AG09309 (cell line): ENCODE data around the gene PLCG2.

Experiments used
- DNase-seq: peaks from one replicate; pipeline ENCODE4 v3.0.0-alpha.2; 2010; ENCODE audit warnings: low read depth
- H3K4me3 ChIP-seq: 2 replicates; pipeline ENCODE4 v1.5.1; 2011; ENCODE audit warnings: mild to moderate bottlenecking, low read depth, low read length, moderate library complexity; ENCODE audit not compliant: control insufficient read depth
- TF ChIP-seq, protein P1 (sequence below): IDR thresholded peaks from 2 replicates; pipeline ENCODE4 v1.5.1; 2011; ENCODE audit warnings: mild to moderate bottlenecking, low read depth, low read length, inconsistent platforms; ENCODE audit not compliant: insufficient read depth, control insufficient read depth; ENCODE audit errors: missing control alignments

PLCG2 gene

DNA sequence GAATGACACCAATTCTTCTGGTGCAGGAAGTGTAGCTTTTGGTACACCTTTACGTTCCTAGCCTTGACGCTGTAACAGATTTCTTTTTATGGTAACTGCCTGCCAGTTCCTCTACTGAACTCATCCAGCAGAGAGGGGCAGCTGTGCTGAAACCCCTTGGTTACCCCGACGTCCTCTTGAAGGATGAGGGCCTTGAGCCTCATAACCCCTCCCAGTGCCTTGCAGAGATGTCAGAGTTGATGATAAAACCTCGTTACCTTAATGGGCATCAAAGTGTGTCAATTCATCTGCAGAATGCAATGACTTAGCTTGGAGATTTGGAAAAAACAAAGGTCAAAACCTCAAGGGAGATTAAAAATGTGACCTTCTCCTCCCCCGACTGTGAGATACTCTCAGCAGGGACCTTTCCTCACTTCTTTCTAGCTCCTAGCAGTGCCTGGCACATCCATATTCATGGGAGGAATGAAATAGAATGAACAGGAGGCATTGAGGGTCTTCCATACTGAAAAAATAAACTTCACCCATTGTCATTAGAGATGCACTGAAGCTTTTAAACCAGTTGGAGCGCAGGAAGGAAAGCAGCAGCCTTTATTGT lies 163.0 kb downstream of the PLCG2 start:
- TF ChIP-seq, protein P1, sequence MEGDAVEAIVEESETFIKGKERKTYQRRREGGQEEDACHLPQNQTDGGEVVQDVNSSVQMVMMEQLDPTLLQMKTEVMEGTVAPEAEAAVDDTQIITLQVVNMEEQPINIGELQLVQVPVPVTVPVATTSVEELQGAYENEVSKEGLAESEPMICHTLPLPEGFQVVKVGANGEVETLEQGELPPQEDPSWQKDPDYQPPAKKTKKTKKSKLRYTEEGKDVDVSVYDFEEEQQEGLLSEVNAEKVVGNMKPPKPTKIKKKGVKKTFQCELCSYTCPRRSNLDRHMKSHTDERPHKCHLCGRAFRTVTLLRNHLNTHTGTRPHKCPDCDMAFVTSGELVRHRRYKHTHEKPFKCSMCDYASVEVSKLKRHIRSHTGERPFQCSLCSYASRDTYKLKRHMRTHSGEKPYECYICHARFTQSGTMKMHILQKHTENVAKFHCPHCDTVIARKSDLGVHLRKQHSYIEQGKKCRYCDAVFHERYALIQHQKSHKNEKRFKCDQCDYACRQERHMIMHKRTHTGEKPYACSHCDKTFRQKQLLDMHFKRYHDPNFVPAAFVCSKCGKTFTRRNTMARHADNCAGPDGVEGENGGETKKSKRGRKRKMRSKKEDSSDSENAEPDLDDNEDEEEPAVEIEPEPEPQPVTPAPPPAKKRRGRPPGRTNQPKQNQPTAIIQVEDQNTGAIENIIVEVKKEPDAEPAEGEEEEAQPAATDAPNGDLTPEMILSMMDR, result no peak
- no peak overlapping the region for H3K4me3 ChIP-seq
- no peak for DNase-seq

DNA sequence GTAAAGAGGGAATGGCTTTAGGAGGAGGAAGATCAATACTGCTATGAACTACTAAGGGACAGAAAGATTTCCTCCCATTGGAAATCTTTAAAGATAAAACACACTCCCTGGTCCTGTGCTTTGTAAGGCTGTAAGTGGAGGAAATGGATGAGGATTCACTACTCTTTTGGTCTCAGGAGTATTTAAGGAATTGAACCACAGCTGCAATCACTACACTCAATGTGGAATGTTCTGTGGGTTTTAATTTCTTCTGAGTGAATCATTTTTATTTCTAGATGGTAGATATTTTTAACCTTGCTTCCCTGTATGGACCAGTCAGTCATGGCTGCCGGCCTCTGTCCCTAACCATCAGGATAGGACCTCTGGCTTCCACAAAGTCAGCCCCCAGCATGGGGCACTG lies 166.6 kb downstream of the PLCG2 start:
- peak; percentile 10 for DNase-seq
- H3K4me3 ChIP-seq, result no peak overlapping the region
- TF ChIP-seq, protein P1, result no peak

DNA sequence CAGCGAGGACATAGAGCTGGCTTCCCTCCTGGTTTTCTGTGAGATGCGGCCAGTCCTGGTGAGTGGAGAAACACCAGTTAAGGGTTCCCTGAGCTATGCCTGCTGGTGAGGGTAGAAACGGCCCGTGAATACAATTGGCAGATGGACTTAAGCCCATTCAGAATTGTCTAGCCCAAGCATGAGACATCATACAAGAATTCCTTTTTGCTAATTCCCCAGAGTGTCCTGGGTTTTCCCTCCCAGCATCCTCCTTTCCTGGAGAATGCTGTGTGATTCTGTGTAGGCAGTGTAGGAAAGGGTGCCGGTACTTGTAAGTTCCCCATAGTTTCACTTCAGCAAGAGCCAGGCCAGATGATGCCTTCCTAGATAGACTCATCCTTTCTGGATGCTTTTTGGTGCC lies 167.1 kb downstream of the PLCG2 start:
- H3K4me3 ChIP-seq, result no peak overlapping the region
- TF ChIP-seq, protein P1, result no peak
- DNase-seq, result peak; percentile 14

DNA sequence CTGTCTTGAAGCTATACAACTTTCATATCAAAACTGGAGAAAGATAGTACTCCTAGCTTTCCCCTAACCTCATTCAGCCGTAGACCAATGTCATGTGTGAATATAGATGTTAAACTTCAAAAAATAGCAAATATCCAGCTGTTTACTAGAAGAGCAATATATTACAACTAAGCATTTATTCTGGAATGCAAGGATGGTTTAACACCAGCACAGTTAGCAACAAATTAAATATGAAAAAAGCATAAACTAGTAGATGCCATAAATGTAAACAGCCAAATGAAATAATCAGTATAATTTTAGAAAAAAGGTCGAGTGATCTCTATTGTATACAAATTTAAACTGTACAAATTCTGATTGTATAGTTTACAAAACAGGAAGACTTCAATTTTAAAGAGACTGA lies 172.5 kb downstream of the PLCG2 start:
- H3K4me3 ChIP-seq, result no peak overlapping the region
- no peak for DNase-seq
- TF ChIP-seq, protein P1, result no peak

DNA sequence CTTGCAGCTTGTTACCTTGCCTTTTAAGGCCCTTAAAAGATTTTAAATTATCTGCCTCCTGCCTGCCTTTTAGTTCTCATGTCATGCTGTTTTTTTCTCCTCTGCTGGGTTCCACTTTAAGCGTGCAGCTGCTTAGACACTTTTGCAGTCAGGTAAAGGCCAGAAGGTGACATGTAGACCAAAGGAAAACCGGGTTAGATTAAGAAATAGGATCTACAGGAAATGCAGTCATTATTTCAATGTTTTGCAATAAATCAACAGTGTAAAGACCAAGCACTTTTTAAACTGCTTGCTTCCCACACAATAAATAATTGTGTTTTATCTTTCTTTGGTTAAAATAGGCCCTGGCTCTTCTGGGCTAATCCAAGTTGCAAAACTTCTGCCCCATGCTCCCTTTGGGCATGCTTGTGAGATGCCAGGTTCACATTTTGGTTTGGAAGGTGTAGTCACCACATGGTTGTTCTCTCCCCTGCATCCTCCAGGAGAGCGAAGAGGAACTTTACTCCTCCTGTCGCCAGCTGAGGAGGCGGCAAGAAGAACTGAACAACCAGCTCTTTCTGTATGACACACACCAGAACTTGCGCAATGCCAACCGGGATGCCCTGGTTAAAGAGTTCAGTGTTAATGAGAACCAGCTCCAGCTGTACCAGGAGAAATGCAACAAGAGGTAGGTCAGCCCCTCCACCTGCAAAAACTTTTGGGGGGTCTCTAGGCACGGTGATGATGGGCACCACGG lies 177.3 kb downstream of the PLCG2 start:
- DNase-seq, result peak; percentile 20
- no peak overlapping the region for H3K4me3 ChIP-seq
- TF ChIP-seq, protein P1, result no peak

DNA sequence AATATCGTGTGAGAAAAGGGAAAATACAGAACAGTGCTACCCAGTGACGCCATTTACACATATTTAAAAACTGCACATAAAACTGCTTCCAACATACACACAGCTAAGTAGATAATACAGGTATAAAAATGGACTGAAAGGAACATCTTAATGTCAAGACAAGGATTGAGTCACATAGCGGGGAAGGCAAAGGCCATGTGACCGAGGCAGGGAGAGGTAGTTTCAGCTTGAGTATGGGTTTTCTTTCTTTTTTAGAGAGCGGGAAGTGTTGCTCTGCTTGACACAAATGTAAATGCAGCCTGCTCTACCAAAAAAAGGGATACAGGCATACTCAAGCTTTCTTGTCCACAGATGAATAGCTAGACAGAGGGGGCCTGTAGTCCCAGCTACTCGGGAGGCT lies 185.7 kb downstream of the PLCG2 start:
- no peak overlapping the region for H3K4me3 ChIP-seq
- TF ChIP-seq, protein P1, result no peak
- DNase-seq, result no peak
